ENCODE data around the gene HASPIN. TPM values are rescaled to one million over a fixed set of nuclear protein-coding genes. Genes with fewer than 3 reads are reported as not detected.

Gene HASPIN
- total and polyA plus RNA-seq, 2 of the 8 experiments (the other 6 are each of a cell fraction or from before 2014, with no cell fraction given): 7.8 to 29.5 TPM

- no peak overlapping the region for H2BK15ac ChIP-seq (ENCODE audit: low read length)
- H3K23ac ChIP-seq (ENCODE audit: insufficient read length): no peak overlapping the region
- H3K79me1 ChIP-seq (ENCODE audit: low read depth, low read length): peaks cover 12% of the 10 kb centered on the region
- peaks cover 10 to 42% of the 10 kb centered on the region in 2 experiments for H3K79me2 ChIP-seq (ENCODE audit: control insufficient read depth in 1 of 2, insufficient read depth in 2 of 2, low read length in 2 of 2)
- H4K91ac ChIP-seq (replicated peaks; ENCODE audit: insufficient read length, low read length): no peak overlapping the region
- H3K27ac ChIP-seq (ENCODE audit: low read depth, low read length): peak overlapping the region; percentile 71; the same call in 1 of the 2 replicates
- 14% methylated on average over 13 of the region's 13 CpGs; no CpG with 5 or more reads in 1 of the 2 experiments for WGBS, 2 experiments (ENCODE audit: extremely low coverage in 1 of 2, insufficient coverage in 1 of 2, insufficient read length in 1 of 2, insufficient replicate concordance in 2 of 2, low coverage in 1 of 2, low lambda C conversion rate in 2 of 2, missing lambda C conversion rate in 1 of 2)
- no peak for FAIRE-seq
- H3K27me3 ChIP-seq (replicated peaks in 1 of 4; ENCODE audit: control insufficient read depth in 3 of 4, extremely low read depth in 1 of 4, insufficient read depth in 3 of 4, low read length in 3 of 4): no peaks in the 10 kb centered on the region
- peak overlapping the region; percentile 96 for H2BK5ac ChIP-seq (ENCODE audit: low read depth, low read length)
- ChIA-PET POLR2A (ENCODE audit: partially characterized antibody) (interaction anchor here (0.8 to 3.9 kb wide), 15 partner anchors 9 to 122 kb away, joined by 3 to 15 read pairs (median 5); partner anchors contain the start of genes EMC6, P2RX5 and TAX1BP3), CTCF (ENCODE audit: partially characterized antibody) (interaction anchor here (0.6 to 9.3 kb wide), 18 partner anchors 8 to 894 kb away, joined by 3 to 72 read pairs (median 4); partner anchors contain the start of gene NCBP3)
- no peak overlapping the region for H4K5ac ChIP-seq (ENCODE audit: insufficient read length, low read depth, low read length)
- peaks cover 4 to 18% of the 10 kb centered on the region in 2 experiments for H4K20me1 ChIP-seq (replicated peaks in 1 of 2; ENCODE audit: control insufficient read depth in 1 of 2, insufficient read depth in 2 of 2, low read length in 2 of 2)
- H2BK20ac ChIP-seq (ENCODE audit: low read length): no peak overlapping the region
- H3K9ac ChIP-seq (replicated peaks in 1 of 4; ENCODE audit: extremely low read depth in 1 of 4, low read depth in 3 of 4, low read length in 3 of 4): peak overlapping the region in 3 of 4 experiments; percentile 72 to 93 (median 93); a peak in 6 of 7 replicates
- peak overlapping the region; percentile 24 for H3K4ac ChIP-seq (replicated peaks; ENCODE audit: insufficient read length, low read depth, low read length)
- no peak overlapping the region for H2BK12ac ChIP-seq (ENCODE audit: low read depth, low read length)
- TF ChIP-seq ATF2 (IDR thresholded peaks at IDR 0.05; ENCODE audit: low read length) (no peak), NANOG (IDR thresholded peaks at IDR 0.05; ENCODE audit: insufficient read depth, low read depth, low read length, poor library complexity, severe bottlenecking) (no peak), SP1 (IDR thresholded peaks at IDR 0.05; ENCODE audit: low read depth, low read length) (no peak)
- H4K8ac ChIP-seq (ENCODE audit: extremely low read depth, insufficient read depth, low read length): no peak overlapping the region; the same call in 1 of the 2 replicates
- peaks cover 8 to 40% (median 12%) of the 10 kb centered on the region in 4 experiments for H3K36me3 ChIP-seq (ENCODE audit: control insufficient read depth in 2 of 4, insufficient read depth in 4 of 4, low read length in 3 of 4)
- H2AFZ ChIP-seq (ENCODE audit: low read length): peak overlapping the region; percentile 58; the same call in 1 of the 2 replicates
- H3K9me3 ChIP-seq (ENCODE audit: insufficient read depth in 2 of 2, low read depth in 1 of 2, low read length in 1 of 2): no peaks in the 10 kb centered on the region
- peaks cover 0 to 13% (median 8%) of the 10 kb centered on the region in 4 experiments; a peak in 4 of 7 replicates for H3K4me1 ChIP-seq (replicated peaks in 1 of 4; ENCODE audit: control insufficient read depth in 3 of 4, insufficient read depth in 4 of 4, low read length in 3 of 4)
- no peak for DNase-seq (ENCODE audit: low read depth in 1 of 2, low spot score in 2 of 2)
- peaks cover 12% of the 10 kb centered on the region for H3K23me2 ChIP-seq (ENCODE audit: low read depth, low read length)
- peak overlapping the region; percentile 62 for H3K56ac ChIP-seq (replicated peaks; ENCODE audit: insufficient read length, low read depth, low read length)
- no peak overlapping the region for H3K14ac ChIP-seq (ENCODE audit: insufficient read length)
- peak overlapping the region; percentile 92 to 93 for H3K4me2 ChIP-seq (ENCODE audit: insufficient read depth in 1 of 2, low read depth in 2 of 2, low read length in 2 of 2)
- H2AK5ac ChIP-seq (ENCODE audit: low read depth, low read length): no peak overlapping the region
- no peak overlapping the region for H2BK120ac ChIP-seq (replicated peaks; ENCODE audit: low read depth, low read length)
- peak overlapping the region; percentile 95; the same call in 1 of the 2 replicates for H3K18ac ChIP-seq (ENCODE audit: extremely low read depth, low read length)
- H3K4me3 ChIP-seq (ENCODE audit: extremely low read depth in 1 of 4, insufficient read depth in 2 of 4, low read depth in 3 of 4, low read length in 4 of 4): peak overlapping the region; percentile 67 to 84 (median 75)
These were observed 531 bp upstream of the HASPIN start for GRCh38 chr17:3723188-3723555.

All from H1 (cell line).